Liver (tissue), 3 donors: ENCODE data around the gene HID1.
A peak's percentile ranks its signal among the peaks of the same experiment; 100 is the strongest.

Experiments
- ATF3 ChIP-seq: IDR thresholded peaks from 2 replicates; pipeline ENCODE4 v1.6.1; 2016; ENCODE audit warnings: antibody characterized with exemption
- CTCF ChIP-seq: fragments of 150-350 bp; IDR thresholded peaks from 2 replicates; pipeline ENCODE4 v1.5.1; 2017; ENCODE audit warnings: improper control_type of control experiment, low read depth, low read length; ENCODE audit not compliant: missing input control
- FOXA1 ChIP-seq: IDR thresholded peaks from 2 replicates; pipeline ENCODE4 v1.6.1; 2016; ENCODE audit warnings: antibody characterized with exemption
- FOXA2 ChIP-seq: IDR thresholded peaks from 2 replicates; pipeline ENCODE4 v1.6.1; 2016; ENCODE audit warnings: antibody characterized with exemption
- JUND ChIP-seq, 2 donors: IDR thresholded peaks; 2 replicates each; pipeline ENCODE4 v1.6.1; 2016; ENCODE audit warnings: antibody characterized with exemption in 2 of 2
- MAX ChIP-seq: IDR thresholded peaks from 2 replicates; pipeline ENCODE4 v1.6.1; 2016; ENCODE audit warnings: antibody characterized with exemption
- RAD21 ChIP-seq, 2 donors: IDR thresholded peaks; 2 replicates each; pipeline ENCODE4 v1.6.1; 2016; ENCODE audit warnings: antibody characterized with exemption in 2 of 2, mild to moderate bottlenecking in 2 of 2
- REST ChIP-seq: IDR thresholded peaks from 2 replicates; pipeline ENCODE4 v1.6.1; 2016; ENCODE audit warnings: antibody characterized with exemption, mild to moderate bottlenecking
- RXRA ChIP-seq, 2 donors: IDR thresholded peaks; 2 replicates each; pipeline ENCODE4 v1.6.1; 2017 to 2018; ENCODE audit warnings: antibody characterized with exemption in 2 of 2, mild to moderate bottlenecking in 1 of 2
- SP1 ChIP-seq: IDR thresholded peaks from 2 replicates; pipeline ENCODE4 v1.6.1; 2018; ENCODE audit warnings: antibody characterized with exemption, mild to moderate bottlenecking
- TAF1 ChIP-seq: conservative IDR thresholded peaks from 2 replicates; pipeline ENCODE4 v1.6.1; 2016; ENCODE audit warnings: antibody characterized with exemption, mild to moderate bottlenecking
- YY1 ChIP-seq: IDR thresholded peaks from 2 replicates; pipeline ENCODE4 v1.6.1; 2016; ENCODE audit warnings: antibody characterized with exemption, mild to moderate bottlenecking
- ZBTB33 ChIP-seq: IDR thresholded peaks from 2 replicates; pipeline ENCODE4 v1.6.1; 2016; ENCODE audit warnings: antibody characterized with exemption
- donor health status: healthy.
- donor health status: healthy.

- no peak for TF ChIP-seq CTCF
- TF ChIP-seq TAF1: no peak
- TF ChIP-seq MAX: no peak
- TF ChIP-seq RXRA (IDR thresholded peaks at IDR 0.05): peak; percentile 17 to 38
- no peak for TF ChIP-seq ZBTB33
- TF ChIP-seq REST: no peak
- no peak for TF ChIP-seq FOXA2
- peak; percentile 23 to 52 for TF ChIP-seq JUND (IDR thresholded peaks at IDR 0.05)
- no peak for TF ChIP-seq RAD21 (IDR thresholded peaks at IDR 0.05)
- TF ChIP-seq YY1: no peak
- TF ChIP-seq ATF3: no peak
- no peak for TF ChIP-seq FOXA1
- TF ChIP-seq SP1: no peak
These were observed 9.6 kb upstream of the HID1 start for GRCh38 chr17:74981979-74982662.
